ENCODE data around the gene ASGR2. TPM values are rescaled to one million over a fixed set of nuclear protein-coding genes. Genes with fewer than 3 reads are reported as not detected.

The ASGR2 gene
- total and polyA plus RNA-seq, 2 of the 13 experiments (the other 11 are each of a cell fraction or from before 2014, with no cell fraction given) = 320 to 754 TPM

DNA sequence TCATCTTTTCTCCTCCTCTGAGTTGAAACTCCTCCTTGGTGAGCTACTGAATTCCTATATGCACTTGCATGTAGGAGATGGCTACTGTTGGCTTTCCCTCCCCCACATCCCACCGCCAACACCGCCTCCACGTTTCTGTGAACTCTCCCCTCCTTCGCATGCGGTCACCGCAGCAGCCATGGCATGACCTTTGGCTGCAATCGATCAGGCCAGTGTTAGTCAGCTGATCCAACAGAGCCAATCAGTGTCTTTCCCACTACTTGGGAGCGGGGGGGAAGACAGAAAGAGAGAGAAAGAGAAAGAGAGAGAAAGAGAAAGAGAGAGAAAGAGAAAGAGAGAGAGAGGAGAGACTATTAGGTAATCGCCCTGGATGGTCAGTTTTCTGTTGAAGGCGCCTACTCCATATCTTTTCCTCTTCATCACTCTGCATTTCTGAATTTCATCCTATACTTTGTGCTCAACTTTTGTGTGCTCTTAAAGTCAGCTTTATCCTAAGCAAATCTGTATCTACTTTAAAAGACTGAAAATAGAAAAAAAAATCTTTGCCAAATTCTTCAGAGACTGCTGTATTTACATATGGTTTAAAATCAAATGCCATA lies 41.8 kb upstream of the ASGR2 start (continued):
- TF ChIP-seq ZNF3 (CRISPR knock-in tag; IDR thresholded peaks at IDR 0.05) (no peak), BRD4 (CRISPR knock-in tag; IDR thresholded peaks at IDR 0.05) (peak; percentile 89), ZNF253 (CRISPR knock-in tag; IDR thresholded peaks at IDR 0.05; ENCODE audit: borderline replicate concordance) (0 out of 2 replicates have a peak, but pooled peaks have one; percentile 36), HDAC6 (IDR thresholded peaks at IDR 0.05; ENCODE audit: low read depth, low read length) (no peak), ZFP62 (CRISPR knock-in tag; IDR thresholded peaks at IDR 0.05) (no peak), ONECUT2 (CRISPR knock-in tag; IDR thresholded peaks at IDR 0.05) (peak; percentile 100), HMGA1 (CRISPR knock-in tag; conservative IDR thresholded peaks at IDR 0.05) (no peak), POLR2AphosphoS5 (IDR thresholded peaks at IDR 0.05; ENCODE audit: low read depth, low read length) (no peak), THAP11 (CRISPR knock-in tag; IDR thresholded peaks at IDR 0.05) (peak; percentile 87), ZNF619 (CRISPR knock-in tag; IDR thresholded peaks at IDR 0.05) (no peak), RFX1 (IDR thresholded peaks at IDR 0.05) (no peak), ZNF296 (CRISPR knock-in tag; conservative IDR thresholded peaks at IDR 0.05) (peak; percentile 90), HOXA7 (CRISPR knock-in tag; IDR thresholded peaks at IDR 0.05) (peak; percentile 69; the same call in 1 of the 2 replicates), ZMYM2 (CRISPR knock-in tag; IDR thresholded peaks at IDR 0.05) (peak; percentile 87), NR2F1 (CRISPR knock-in tag; IDR thresholded peaks at IDR 0.05) (peak; percentile 95 to 98), TBL1XR1 (IDR thresholded peaks at IDR 0.05; ENCODE audit: borderline replicate concordance, low read length, partially characterized antibody) (peak; percentile 75), ZNF101 (CRISPR knock-in tag; IDR thresholded peaks at IDR 0.05; ENCODE audit: borderline replicate concordance, low read depth) (no peak)
- TF ChIP-seq, protein P1, sequence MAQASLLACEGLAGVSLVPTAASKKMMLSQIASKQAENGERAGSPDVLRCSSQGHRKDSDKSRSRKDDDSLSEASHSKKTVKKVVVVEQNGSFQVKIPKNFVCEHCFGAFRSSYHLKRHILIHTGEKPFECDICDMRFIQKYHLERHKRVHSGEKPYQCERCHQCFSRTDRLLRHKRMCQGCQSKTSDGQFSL (CRISPR knock-in tag; IDR thresholded peaks at IDR 0.05) = peak; percentile 92; the same call in 1 of the 2 replicates
- TF ChIP-seq, protein P2, sequence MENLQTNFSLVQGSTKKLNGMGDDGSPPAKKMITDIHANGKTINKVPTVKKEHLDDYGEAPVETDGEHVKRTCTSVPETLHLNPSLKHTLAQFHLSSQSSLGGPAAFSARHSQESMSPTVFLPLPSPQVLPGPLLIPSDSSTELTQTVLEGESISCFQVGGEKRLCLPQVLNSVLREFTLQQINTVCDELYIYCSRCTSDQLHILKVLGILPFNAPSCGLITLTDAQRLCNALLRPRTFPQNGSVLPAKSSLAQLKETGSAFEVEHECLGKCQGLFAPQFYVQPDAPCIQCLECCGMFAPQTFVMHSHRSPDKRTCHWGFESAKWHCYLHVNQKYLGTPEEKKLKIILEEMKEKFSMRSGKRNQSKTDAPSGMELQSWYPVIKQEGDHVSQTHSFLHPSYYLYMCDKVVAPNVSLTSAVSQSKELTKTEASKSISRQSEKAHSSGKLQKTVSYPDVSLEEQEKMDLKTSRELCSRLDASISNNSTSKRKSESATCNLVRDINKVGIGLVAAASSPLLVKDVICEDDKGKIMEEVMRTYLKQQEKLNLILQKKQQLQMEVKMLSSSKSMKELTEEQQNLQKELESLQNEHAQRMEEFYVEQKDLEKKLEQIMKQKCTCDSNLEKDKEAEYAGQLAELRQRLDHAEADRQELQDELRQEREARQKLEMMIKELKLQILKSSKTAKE (CRISPR knock-in tag; IDR thresholded peaks at IDR 0.05; ENCODE audit: borderline replicate concordance) = peak; percentile 83
- TF ChIP-seq, protein P3, sequence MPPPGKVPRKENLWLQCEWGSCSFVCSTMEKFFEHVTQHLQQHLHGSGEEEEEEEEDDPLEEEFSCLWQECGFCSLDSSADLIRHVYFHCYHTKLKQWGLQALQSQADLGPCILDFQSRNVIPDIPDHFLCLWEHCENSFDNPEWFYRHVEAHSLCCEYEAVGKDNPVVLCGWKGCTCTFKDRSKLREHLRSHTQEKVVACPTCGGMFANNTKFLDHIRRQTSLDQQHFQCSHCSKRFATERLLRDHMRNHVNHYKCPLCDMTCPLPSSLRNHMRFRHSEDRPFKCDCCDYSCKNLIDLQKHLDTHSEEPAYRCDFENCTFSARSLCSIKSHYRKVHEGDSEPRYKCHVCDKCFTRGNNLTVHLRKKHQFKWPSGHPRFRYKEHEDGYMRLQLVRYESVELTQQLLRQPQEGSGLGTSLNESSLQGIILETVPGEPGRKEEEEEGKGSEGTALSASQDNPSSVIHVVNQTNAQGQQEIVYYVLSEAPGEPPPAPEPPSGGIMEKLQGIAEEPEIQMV (CRISPR knock-in tag; IDR thresholded peaks at IDR 0.05; ENCODE audit: low read depth) = peak; percentile 89
- TF ChIP-seq, protein P4, sequence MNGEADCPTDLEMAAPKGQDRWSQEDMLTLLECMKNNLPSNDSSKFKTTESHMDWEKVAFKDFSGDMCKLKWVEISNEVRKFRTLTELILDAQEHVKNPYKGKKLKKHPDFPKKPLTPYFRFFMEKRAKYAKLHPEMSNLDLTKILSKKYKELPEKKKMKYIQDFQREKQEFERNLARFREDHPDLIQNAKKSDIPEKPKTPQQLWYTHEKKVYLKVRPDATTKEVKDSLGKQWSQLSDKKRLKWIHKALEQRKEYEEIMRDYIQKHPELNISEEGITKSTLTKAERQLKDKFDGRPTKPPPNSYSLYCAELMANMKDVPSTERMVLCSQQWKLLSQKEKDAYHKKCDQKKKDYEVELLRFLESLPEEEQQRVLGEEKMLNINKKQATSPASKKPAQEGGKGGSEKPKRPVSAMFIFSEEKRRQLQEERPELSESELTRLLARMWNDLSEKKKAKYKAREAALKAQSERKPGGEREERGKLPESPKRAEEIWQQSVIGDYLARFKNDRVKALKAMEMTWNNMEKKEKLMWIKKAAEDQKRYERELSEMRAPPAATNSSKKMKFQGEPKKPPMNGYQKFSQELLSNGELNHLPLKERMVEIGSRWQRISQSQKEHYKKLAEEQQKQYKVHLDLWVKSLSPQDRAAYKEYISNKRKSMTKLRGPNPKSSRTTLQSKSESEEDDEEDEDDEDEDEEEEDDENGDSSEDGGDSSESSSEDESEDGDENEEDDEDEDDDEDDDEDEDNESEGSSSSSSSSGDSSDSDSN (CRISPR knock-in tag; IDR thresholded peaks at IDR 0.05) = no peak
- TF ChIP-seq, protein P5, sequence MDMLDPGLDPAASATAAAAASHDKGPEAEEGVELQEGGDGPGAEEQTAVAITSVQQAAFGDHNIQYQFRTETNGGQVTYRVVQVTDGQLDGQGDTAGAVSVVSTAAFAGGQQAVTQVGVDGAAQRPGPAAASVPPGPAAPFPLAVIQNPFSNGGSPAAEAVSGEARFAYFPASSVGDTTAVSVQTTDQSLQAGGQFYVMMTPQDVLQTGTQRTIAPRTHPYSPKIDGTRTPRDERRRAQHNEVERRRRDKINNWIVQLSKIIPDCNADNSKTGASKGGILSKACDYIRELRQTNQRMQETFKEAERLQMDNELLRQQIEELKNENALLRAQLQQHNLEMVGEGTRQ (IDR thresholded peaks at IDR 0.05; ENCODE audit: low read depth, low read length) = peak; percentile 76
- TF ChIP-seq, protein P5 (CRISPR knock-in tag; IDR thresholded peaks at IDR 0.05; ENCODE audit: borderline replicate concordance) = peak; percentile 96; the same call in 1 of the 2 replicates
